Hematopoietic multipotent progenitor cell treated with erythropoietin and hydrocortisone succinate and interleukin-3 and kit ligand, for 8 days (in vitro differentiated cells): ENCODE results near the gene CCDC9.
"Not testable (repeated sequence)": the region's sequence is repeated elsewhere in the genome, so short reads cannot be mapped to it uniquely, and the experiment has no call there.

ENCODE experiments used
- DNase-seq: peaks from one replicate; pipeline ENCODE4 v3.0.0-alpha.2; 2015

The CCDC9 gene

GRCh38 chr19:47232422-47233211, 23.7 kb upstream of the CCDC9 start:
- peak; percentile 35 for DNase-seq

DNA sequence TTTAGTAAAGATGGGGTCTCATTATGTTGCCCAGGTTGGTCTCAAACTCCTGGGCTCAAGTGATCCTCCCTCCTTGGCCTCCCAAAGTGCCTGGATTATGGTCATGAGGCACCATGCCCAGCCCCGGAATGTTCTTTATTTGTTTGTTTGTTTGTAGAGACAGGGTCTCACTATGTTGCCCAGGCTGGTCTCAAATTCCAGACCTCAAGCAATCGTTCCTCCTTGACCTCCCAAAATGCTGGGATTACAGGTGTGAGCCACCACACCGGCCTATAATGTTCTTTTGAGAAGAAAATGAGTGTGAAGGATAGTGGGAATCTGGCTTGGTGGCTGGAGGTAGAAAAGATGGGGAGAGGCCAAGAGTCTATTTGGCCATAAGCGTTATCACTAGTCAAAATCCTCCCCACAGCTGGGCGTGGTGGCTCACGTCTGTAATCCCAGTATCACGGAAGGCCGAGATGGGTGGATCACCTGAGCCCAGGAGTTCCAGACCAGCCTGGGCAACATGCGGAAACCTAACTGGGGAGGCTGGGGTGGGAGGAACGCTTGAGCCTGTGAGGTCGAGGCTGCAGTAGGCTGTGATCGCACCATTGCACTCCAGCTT, 20.2 kb upstream of the CCDC9 start:
- DNase-seq = no peak

GRCh38 chr19:47239152-47239551, 17.2 kb upstream of the CCDC9 start:
- DNase-seq = no peak

GRCh38 chr19:47239610-47240296, 16.6 kb upstream of the CCDC9 start:
- peak; percentile 62 for DNase-seq

- DNase-seq = no peak
These were observed 15.8 kb upstream of the CCDC9 start for GRCh38 chr19:47240556-47240955.

DNA sequence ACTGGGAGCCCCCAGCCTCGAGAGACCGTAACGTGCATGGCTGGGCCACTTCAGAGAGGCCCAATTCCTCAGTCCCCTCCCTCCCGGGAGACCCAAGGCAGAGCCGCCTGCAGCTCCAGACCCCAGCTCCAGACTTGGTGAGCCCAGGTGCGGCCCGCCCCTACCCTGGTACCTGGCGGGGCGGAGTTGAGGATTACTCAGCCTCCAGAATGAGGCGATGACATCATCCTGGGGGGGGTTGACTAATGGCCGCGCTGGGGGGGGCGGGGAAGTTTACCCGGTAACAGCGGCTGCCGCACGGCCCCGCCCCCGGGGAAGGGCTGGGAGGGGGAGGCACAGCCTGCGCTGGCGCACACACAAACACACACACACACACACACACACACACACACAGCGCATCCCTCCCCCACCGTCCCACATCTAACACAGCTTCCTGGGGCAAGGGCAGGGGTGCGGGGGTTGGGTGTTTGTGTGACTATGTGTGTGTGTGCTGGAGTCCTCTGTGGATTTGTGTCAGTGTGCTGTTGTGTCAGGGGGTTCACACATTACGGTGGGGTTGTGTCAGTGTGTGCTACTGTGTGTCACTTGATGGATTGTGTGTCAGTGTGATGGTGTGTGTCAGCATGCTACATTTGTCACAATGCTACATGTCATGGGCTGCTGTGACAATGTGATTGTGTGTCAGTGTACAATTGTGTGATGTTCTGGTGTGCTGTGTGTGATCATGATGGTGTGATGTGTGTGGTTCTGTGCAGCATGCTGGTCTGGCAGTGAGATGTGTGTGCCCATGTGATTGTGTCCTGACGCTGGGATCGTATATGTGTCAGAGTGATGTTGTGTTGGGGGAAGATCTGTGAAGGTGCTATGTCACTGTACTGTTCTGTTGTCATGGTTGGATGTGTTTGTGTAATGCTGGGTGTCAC, 15.1 kb upstream of the CCDC9 start:
- DNase-seq = peak; percentile 68

- DNase-seq = peak; percentile 22
These were observed 14.3 kb upstream of the CCDC9 start for GRCh38 chr19:47241919-47242577.

- DNase-seq = no peak
These were observed 13.0 kb upstream of the CCDC9 start for GRCh38 chr19:47243364-47243775.

DNA sequence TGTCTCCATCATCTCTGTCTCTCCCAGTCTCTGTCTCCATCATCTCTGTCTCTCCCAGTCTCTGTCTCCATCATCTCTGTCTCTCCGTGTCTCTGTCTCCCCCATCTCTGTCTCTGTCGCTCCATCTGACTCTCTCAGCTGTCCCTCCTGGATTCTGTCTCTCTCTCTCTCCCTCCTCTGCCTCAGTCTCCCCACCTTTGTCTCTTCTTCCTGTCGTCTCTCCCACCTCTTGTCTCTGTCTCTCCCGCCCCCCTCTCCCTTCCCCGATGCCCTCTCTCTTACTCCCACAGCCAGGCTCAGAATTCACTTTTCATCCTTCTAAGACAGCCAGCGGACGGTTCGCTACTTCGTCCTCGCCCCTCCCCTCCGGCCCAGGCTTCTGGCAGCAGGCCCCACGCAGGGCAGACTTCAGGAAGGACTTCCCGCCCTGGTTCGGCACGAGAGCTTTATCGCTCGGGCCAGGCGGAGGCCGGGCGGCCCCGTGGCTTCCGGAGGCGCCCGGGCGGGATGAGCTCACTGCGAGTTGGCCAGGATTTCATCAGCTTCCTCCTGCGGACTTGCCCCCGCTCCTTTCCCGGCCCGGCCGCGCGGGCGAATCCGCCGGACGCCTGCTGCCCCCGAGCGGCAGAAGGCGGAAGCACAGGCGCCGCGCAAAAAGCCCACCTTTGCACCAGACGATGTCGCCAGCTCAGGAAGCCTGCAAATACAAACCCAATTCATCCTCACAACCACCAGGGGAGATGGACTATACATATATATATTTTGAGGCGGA, 12.4 kb upstream of the CCDC9 start:
- DNase-seq = peak; percentile 98

- DNase-seq = peak; percentile 88
These were observed 8.9 kb upstream of the CCDC9 start for GRCh38 chr19:47247308-47247990.

DNA sequence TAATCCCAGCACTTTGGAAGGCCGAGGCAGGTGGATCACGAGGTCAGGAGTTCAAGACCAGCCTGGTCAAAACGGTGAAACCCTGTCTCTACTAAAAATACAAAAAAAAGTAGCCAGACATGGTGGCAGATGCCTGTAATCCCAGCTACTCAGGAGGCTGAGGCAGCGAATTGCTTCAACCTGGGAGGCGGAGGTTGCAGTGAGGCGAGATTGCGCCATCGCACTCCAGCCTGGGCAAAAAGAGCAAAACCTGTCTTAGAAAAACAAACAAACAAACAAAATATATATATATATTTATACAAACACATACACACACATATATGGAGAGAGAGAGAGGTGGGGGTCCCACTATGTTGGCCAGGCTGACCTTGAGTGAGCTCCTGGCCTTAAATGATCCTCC, 3.3 kb upstream of the CCDC9 start:
- DNase-seq = not testable (repeated sequence)

DNA sequence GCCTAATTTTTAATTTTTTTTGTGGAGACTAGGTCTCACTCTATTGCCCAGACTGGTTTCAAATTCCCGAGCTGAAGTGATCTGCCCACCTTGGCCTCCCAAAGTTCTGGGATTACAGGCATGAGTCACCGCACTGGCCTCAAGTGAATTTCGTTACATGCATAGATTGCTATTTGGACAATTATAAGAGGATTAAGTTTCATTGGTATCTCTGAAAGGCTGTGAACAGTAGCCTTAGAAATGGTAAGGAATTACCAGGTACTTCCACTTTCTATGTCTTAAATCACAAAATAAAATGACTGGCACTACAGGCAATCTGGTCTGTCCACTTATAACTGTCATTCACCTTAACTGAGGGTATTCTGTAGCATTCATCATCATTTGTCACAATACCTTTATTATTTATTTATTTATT, 2.9 kb upstream of the CCDC9 start:
- DNase-seq = no peak

GRCh38 chr19:47253970-47254369, 2.4 kb upstream of the CCDC9 start:
- no peak for DNase-seq

GRCh38 chr19:47256693-47257410, 527 bp downstream of the CCDC9 start:
- DNase-seq = peak; percentile 97

DNA sequence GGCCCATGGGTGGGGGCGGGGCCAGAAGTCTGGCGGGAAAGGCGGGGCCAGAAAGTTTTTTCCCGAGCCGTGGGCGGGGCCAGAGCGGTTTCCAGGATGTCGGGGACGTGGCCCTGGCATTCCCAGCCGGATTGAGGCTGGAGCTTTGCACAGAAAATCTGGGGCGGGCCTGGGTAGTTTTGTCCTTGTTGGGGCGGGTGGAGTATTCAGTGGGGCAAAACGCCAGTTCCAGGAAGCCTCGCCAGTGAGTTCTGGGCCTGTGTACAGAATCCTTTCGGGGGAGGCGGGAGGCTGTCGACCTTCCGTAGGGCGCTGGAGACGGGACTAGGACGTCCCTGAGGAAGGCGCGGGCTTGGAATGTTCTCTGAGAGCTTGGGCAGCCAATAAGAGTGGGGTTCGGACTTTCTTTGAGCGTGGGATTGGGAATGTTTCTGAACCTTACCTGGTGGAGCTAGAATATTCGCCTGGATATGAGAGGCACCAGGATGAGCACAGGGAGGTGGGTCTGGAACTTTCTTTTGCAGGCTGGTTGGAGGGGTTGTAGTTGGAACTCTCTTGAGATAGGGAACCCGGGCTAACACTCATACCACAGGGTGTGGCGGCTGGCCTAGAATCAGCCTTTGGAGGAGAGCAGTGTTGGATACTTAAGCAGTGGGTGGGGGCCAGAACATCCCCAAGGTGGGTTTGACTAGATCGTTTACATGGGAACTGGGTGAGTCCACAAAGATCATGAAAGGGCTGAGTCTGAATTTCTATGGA, 1.3 kb downstream of the CCDC9 start:
- peak; percentile 49 for DNase-seq

- DNase-seq = no peak
These were observed 2.1 kb downstream of the CCDC9 start for GRCh38 chr19:47258434-47258833.

GRCh38 chr19:47258895-47259555, 2.7 kb downstream of the CCDC9 start:
- DNase-seq = no peak

- no peak for DNase-seq
These were observed 4.2 kb downstream of the CCDC9 start for GRCh38 chr19:47260476-47260875.
